GM18867 (cell line): ENCODE measurements around the gene CDK5RAP3.
"Not testable (repeated sequence)": the region's sequence is repeated elsewhere in the genome, so short reads cannot be mapped to it uniquely, and the experiment has no call there.

Source experiments
- ATAC-seq: cut with Tn5 transposase; IDR thresholded peaks from one replicate; pipeline ENCODE4 v1.9.1; 2021; ENCODE audit warnings: mild to moderate bottlenecking, moderate library complexity; ENCODE audit not compliant: unreplicated experiment

The CDK5RAP3 gene

DNA sequence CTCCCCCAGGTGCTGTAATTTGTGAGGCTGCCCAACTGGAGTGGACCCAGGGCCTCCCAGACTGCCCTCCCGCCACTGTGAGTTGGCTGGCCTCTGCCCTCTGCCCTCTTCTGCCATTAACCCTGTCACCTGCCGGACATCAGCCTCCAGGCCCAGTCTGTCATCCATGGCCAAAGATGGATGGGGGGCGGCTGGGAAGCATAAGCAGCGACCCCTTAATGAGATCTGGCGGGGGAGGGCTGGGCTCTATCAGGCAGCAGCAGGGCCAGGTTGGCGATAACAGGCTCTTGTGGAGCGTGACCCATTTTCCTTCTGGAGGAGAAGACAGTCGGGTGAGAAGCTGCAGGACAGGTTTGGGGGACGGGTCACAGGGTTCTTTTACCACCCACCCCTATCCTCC, 25.3 kb downstream of the CDK5RAP3 start:
- ATAC-seq = no peak

DNA sequence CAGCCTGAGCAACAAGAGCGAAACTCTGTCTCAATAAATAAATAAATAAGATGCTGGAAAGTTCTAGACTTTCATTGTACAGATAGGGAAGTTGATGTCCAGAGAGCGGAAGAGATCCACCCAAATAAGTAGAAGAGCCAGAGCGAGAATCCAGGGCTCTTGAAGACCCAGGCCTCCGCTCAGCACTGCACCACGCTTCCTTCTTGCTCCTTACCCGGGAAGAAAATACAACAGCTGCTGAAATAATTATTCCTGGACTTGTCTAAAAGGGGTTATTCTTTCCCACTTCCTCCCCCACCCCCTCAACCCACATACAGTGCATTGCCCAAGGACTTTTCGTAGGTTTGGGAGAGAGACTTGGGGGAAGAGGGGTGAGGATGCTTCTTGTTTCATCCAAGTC, 26.7 kb downstream of the CDK5RAP3 start:
- ATAC-seq = no peak

DNA sequence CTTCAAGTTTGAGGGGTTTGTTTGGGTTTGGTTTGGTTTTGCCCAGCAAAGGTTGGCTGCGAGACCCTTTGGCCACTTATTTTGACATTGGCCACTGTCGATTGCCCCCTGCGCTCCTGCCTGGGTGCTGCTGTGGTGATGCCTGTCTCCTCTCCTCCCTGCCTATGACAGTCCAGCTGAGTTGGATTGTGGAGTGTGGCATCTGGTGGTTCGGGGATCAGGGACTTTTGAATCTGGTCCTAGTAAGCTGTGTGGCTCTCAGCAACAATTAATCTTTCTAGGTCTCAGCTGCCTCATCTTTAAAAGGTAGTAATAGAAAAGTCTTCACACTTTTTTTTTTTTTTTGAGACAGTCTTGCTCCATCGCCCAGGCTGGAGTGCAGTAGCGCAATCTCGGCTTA, 27.1 kb downstream of the CDK5RAP3 start:
- ATAC-seq = no peak

DNA sequence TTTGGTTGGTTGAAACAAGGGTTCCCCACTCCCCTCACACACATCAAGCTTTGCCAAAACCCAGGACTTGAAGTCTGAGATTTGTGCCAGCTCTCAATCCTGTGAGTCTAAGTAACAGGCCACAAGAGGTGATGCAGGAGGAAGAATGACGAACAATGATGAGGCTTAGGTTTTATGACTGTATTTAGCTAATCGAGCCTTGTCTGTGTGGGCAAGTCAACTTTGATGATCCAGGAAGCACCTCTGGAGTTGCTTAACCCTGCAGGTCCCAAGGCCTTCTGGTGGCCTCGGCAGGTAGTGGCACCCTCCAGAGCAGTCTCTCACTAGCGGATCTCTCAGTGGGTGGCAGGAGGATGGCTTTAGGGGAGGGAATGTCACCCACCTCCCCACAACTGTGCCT, 28.7 kb downstream of the CDK5RAP3 start:
- no peak for ATAC-seq

DNA sequence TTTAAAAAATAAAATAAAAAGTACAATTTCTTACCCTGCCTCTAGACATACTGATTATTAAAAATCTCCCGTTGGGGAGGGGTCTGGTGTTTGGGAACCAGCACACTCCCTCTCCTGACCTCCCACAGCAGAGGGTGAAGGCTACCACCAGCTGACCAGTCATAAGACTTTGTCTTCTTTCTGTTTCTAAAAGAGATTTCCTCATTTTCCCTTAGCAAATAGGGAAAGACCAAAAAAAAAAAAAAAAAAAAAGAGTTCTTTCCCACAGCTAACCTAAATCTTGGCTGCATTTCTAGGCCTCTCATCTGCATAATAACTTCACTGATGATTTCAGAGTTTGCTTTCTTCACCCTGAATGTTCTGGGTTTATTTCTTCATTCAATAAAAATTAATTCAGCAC, 30.3 kb downstream of the CDK5RAP3 start:
- no peak for ATAC-seq

DNA sequence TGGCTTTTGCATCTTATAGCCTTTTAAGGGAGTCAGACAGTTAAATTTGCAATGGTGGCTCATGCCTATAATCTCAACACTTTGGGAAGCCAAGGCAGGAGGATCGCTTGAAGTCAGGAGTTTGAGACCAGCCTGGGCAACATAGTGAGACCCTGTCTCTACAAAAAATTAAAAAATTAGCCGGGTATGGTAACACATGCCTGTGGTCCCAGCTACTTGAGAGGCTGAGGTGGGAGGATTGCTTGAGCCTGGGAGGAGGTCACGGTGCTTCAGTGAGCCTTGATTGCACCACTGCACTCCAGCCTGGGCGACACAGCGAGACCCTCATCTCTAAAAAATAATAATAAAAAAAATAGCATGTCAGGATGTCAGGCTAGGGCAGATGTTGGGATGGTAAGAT, 30.7 kb downstream of the CDK5RAP3 start:
- not testable (repeated sequence) for ATAC-seq

DNA sequence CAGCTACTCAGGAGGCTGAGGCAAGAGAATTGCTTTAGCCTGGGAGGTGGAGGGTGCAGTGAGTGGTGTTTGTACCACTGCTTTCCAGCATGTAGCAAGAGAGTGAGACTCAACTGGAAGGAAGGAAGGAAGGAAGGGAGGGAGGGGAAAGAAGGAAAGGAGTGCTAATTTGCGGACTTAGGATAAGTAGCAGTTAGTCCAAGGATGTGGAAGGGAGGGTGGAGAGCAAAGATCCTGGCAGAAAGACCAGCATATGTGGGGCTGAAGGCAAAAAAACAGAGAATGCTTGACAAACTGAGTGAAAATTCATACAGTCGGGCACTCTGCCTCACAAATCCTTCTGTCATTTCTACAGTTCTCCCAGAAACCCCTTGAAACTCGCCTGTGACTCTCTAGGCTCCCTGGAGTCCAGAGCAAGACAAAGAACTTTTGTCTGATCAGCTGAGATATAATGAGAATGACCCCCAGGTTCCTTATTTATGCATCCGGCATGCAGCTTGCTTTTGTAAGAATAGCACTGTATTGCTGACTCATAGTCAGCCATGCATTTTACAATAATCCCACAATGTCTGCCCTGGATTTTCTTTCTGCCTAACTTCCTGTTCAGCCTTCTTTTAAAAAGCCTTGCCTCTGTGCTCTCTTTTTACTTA, 31.5 kb downstream of the CDK5RAP3 start:
- no peak for ATAC-seq

DNA sequence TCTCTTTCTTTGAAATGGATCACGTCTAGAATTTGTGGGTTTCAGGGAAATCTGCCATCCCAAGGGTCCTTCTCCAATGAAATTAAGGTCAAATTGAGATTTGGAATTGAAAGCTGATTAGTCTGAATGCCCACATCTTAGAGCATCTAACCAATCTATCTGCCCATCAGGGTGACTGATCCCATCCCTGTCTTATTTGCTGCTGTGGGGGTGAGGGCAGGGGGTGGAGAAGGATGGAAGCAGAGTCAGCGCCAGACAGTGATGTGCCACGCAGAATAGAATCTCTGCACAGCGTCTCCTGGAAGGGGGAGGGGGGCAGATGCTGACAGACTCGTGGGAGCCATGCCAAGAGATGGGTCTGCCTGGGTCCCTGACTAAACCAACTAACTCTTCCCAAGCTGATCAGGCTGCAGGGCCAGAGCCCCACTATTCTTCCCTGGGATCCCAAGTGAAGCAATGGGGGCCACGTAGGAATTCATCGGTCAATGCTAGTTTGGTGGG, 32.1 kb downstream of the CDK5RAP3 start:
- ATAC-seq = no peak

DNA sequence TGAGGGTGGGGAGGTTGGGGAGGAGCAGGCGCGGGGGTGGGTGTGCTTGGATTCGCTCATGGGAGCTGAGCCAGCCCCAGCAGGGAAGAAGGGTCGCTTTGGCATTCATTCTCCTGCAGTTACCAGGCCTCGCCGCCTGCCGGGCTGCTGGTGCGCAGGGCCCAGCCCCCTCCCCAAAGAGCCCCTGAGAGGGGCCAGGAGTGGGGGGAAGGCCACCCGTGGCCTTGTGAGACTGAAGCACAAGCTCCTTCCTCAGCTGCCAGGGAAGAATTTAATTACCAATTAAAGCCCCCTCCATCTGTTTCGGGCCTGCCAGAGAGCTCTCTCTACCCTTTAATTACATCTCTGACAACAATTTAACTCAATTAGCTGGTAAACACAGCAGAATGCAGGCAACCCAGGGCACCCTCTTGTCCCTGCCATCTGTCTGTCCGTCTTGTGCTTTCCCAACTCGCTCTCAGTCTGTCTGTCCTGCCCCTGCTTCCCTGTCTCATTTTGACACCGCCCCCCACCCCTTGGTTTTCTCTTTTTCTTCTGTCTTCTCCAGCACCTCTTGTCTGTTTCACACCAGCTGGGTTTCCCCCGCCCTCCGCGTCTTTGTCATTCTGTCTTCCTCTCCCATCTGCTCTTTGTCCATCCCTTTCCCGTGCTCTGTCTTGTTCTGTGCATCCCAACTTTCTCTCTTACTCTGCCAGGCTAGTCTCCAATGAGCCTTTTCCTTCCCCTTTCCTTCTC, 32.7 kb downstream of the CDK5RAP3 start:
- no peak for ATAC-seq

DNA sequence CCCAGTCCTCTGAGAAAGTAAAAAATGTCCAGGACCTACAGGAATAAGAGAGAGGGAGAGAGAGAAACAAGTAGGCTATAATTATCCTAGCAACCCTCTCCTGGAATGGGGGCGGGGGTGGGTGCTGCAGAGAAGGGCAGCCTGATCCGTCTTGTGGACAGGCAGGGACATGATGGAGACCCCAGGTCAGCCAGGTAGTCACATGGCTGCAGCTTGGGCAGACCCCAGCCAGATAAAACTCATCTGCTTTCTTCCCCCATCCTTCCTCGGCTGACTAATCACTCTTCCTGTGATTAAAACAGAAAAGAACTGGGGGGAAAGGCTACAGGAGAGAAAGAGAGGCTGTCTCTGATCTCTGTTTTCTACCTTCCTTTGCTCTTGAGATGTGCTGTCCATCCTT, 34.1 kb downstream of the CDK5RAP3 start:
- ATAC-seq = no peak

DNA sequence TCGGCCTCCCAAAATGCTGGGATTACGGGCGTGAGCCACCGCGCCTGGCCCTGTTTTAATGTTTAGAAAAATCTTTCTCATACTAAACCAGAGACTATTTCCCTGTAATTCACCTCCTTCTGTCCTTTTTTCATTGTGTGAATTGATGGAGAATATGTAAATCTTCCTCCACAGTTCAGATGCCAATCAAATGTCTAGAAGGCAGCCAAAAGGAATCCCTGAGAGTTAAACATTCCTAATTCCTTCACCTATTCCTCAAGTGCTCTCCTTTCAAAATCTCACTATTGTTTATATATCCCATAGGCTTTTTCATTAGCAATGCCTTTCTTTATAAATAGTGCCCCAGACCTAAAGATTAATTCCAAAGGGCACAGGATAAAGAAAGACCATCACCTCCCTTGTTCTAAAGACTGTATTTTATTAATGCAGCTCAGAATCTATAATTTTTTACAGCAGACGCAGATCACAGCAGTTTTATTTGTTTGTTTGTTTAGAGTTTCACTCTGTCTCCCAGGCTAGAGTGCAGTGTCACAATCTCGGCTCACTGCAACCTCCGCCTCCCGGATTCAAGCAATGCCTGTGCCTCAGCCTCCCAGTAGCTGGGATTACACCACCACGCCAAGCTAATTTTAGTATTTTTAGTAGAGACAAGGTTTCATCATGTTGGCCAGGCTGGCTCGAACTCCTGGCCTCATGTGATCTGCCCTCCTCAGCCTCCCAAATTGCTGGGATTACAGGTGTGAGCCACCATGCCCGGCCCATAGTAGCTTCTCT, 36.2 kb downstream of the CDK5RAP3 start:
- no peak for ATAC-seq

DNA sequence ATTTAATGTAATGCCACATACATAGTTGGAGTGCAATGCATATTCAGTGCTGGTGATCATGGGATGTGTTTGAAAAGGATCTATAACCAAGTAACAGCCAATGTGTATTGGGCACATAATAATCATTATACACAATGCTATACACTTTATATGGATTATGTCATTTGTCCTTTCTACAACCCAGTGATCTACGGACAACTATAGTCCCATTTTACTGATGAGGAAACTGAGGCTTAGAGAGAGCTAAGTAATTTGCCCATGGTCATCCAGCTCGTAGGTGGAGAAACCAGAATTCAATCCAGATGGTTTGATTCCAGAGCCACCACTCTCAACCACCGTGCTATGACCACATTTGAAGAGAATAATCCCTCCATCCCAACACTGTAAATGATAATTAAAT, 39.3 kb downstream of the CDK5RAP3 start:
- no peak for ATAC-seq

DNA sequence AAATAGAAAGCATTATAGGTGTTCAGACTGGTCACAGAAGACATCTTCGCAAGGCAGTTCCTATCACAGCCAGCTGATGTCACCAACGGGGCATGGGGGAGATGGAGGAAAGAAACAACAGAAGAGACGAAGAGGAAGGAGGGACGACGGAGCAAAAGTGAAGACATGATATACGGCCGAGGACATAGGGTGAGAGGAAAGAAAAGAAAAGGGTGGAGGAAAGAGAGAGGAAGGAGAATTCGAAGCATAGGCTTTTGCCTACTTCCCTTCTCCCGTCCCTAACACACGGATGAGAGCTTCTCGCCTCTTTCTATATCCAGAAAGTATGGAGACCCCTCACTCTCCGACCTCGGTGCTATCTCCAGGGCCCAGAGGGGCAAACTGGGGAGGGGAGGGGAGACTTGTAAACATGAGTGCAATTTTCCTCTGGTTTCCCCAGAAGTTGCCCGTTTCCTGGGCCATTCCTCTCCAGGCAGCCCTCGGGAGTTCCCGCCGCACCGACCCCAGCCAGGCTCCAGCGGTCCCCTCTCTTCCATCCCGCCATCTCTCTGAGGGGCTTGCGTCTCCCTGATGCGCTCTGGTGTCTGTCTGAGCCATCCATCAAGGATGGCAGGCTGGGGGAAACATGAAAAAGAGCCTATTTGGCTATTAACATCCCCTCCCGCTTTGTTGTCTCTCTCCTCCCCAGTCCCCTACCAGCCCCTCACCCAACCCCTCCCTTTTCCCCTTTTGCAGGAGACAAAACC, 40.7 kb downstream of the CDK5RAP3 start:
- ATAC-seq = no peak

DNA sequence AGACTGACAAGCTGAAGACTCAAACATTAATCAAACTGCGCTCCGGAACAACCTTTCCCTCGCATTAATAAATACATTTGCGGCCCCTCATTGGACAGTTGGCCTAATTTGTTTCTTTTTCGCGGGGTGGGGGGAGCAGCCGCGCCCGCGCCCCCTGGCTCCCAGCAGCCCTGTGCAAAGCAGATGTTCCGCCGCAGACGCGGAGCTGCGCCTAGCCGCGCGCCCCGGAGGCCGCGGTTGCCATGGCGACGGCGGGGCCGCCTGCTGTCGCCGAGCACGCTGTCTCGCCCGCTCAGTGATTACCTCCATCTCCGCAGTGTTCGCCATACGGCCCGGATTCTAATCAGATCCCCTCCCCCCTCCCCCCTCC, 41.2 kb downstream of the CDK5RAP3 start:
- ATAC-seq = peak; percentile 48

DNA sequence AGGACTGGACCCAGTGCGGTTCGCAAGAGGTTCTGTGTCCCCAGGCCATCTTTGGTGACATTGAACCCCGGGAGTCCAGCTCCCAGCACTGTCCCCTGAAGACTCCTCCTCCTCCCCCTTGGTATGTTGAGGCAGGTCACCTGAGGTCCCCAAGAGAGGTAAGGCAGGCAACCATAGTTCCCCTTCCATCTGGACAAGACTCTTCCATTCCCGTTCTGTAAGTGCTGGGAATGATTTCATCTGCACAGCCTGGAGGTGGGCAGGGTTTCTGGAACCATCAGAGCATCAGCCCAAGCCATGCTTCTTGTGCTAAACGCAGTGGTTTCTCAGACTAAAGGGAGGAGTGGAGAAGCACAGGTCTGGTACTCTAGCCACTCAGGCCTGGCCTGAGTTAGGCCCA, 41.7 kb downstream of the CDK5RAP3 start:
- ATAC-seq = no peak

DNA sequence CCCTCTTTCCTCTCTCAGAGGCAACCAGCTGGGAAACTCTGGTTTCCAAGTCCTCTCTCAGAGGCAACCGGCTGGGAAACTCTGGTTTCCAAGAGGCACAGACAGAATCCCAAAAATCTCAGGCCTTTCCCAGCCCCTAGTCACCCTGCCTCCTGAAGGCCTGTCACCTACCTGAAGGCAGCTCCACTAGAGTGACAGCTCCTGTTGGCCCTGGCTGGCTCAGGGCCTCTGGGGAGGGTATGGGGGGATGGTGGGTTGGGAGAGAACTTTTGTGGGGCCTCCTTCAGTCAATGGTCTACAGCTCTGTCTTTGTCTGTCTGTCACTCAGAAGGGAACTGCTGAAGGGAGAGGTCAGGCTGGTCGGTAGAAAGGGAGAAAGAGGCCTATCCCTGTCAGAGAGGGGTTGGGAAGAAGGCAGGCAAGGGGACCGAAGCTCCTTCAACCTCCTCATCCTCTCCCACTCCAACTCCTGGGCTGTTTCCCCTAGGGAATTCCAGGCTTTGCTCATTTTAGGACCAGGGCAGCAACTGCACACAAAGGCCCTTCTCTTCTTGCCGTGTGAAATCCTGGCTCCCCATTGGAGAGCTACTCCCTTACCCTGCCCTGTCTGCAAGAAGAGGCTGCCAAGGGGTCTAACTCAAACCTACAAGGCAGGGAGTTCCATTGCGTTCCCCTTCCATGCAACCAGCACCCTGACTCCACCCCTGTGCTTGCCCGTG, 43.1 kb downstream of the CDK5RAP3 start:
- no peak for ATAC-seq

DNA sequence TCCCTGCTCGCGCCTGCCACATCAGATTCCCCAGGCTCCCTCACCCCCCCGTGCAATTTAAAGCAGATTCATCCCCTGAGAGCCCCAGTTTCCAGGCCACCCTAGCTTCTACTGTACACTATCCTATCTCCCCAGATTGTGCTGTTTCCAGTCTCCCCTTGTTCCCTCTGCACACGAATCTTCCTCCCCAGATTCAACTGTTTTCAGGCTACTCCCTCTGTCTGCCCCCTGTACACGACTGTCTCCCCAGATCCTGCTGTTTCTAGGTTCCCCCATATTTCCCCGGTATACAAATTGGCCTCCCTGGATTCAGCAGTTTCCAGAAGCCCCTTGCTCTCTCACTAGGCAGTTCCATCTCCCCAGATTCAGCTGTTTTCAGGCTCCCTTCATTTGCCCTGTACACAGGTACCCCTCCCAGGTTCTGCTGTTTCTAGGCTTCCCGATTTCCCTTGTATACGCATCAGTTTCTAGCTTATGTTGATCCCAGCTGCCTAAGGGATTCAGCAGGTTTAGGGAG, 43.7 kb downstream of the CDK5RAP3 start:
- ATAC-seq = no peak

DNA sequence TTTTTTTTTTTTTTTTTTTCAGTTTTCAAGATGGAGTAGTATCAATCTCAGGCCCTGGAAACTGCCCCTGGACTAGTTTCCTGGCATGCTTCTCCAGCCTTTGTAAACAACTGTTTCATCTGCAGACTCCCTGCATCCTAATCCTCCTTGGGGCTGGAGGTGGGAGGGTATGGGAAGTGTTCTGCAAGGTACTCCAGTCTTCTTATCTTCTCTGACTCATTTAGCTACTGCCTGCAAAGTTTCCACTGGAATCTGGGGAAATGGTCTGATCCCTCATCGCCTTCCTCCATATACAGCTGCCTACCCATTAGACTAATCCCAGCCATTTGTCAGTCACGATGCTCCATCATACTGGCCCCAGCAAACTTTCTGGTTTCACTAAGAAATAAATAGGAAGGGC, 45.2 kb downstream of the CDK5RAP3 start:
- ATAC-seq = no peak

DNA sequence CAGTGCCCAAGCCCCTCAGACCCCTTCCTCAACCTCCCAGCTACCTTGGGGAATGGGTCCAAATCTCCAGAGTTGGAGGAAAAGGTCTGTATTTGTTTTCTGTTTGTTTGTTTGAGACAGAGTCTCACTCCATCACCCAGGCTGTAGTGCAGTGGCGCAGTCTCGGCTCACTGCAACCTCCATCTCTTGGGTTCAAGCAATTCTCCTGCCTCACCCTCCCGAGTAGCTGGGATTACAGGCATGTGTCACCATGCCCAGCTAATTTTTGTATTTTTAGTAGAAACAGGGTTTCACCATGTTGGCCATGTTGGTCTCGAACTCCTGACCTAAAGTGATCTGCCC, 46.9 kb downstream of the CDK5RAP3 start:
- peak; percentile 6 for ATAC-seq

DNA sequence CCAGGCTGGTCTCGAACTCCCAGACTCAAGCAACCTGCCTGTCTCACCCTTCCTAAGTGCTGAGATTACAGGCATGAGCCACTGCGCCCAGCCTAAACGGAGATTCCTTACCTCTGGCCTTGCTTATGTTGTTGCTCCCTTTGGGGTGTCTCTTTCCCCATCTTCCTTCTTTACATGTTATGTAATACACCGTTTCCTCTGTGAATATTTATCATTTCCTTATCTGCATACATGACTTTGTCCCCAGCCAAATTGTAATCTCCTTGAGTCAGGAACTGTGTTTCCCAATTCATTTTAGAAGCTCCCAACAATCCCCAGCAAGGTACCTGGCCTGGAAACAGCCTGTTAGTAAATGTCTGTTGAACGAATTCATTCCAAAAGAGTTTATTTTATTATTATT, 51.0 kb downstream of the CDK5RAP3 start:
- no peak for ATAC-seq
